Esophagus squamous epithelium (tissue), 4 donors: ENCODE data around the gene ZSWIM4.

Experiments
- POLR2A ChIP-seq, 4 donors: fragments of 450-650 bp; IDR thresholded peaks; one replicate each; pipeline ENCODE4 v1.6.1; 2017; ENCODE audit warnings: antibody characterized with exemption in 4 of 4, mild to moderate bottlenecking in 4 of 4, moderate library complexity in 3 of 4
- TF ChIP-seq, protein P1 (sequence below), 6 experiments: fragments of 450-650 bp in 4 of 6; fragments of 200-600 bp in 2 of 6; sonication (generic) in 2 of 6; IDR thresholded peaks; one replicate each; pipeline ENCODE4 v1.5.1; 2016 to 2019; ENCODE audit warnings: antibody characterized with exemption in 6 of 6, mild to moderate bottlenecking in 4 of 6, moderate library complexity in 4 of 6

GRCh38 chr19:13803038-13803437, 7.8 kb downstream of the ZSWIM4 start:
- TF ChIP-seq, protein P1, sequence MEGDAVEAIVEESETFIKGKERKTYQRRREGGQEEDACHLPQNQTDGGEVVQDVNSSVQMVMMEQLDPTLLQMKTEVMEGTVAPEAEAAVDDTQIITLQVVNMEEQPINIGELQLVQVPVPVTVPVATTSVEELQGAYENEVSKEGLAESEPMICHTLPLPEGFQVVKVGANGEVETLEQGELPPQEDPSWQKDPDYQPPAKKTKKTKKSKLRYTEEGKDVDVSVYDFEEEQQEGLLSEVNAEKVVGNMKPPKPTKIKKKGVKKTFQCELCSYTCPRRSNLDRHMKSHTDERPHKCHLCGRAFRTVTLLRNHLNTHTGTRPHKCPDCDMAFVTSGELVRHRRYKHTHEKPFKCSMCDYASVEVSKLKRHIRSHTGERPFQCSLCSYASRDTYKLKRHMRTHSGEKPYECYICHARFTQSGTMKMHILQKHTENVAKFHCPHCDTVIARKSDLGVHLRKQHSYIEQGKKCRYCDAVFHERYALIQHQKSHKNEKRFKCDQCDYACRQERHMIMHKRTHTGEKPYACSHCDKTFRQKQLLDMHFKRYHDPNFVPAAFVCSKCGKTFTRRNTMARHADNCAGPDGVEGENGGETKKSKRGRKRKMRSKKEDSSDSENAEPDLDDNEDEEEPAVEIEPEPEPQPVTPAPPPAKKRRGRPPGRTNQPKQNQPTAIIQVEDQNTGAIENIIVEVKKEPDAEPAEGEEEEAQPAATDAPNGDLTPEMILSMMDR (IDR thresholded peaks at IDR 0.05) = no peak
- no peak for TF ChIP-seq POLR2A (IDR thresholded peaks at IDR 0.05)
